Heart left ventricle (tissue), 13 donors: ENCODE measurements around the gene RBP5.

ENCODE experiments used
- POLR2A ChIP-seq, 2 donors: fragments of 450-650 bp; IDR thresholded peaks; one replicate each; pipeline ENCODE4 v1.6.1; 2017; ENCODE audit warnings: antibody characterized with exemption in 2 of 2, mild to moderate bottlenecking in 2 of 2, moderate library complexity in 2 of 2
- TF ChIP-seq, protein P1 (sequence below), 12 donors: fragments of 200-600 bp; sonication (generic) in 4 of 12; IDR thresholded peaks; one replicate each; pipeline versions ENCODE4 v1.5.0 to v1.8.0; 2018 to 2022; ENCODE audit warnings: antibody characterized with exemption in 12 of 12, mild to moderate bottlenecking in 5 of 12
- donor health status: ischemic (EF 13 %, LVEDD 7.1; RV severe dilation, severe dysfunction).
- donor health status: DM: no; HTN: yes; CAD: no.
- donor health status: DM: no; HTN: no; CAD: no.
- donor health status: ischemic (EF 25% LVEDD 6.9; RV normal size, moderate dysfunction).
- donor health status: ischemic (EF 25% LVEDD 5.7; RV mildly dilated, moderate dysfunction).
- donor health status: ischemic (EF 35%, LVEDD 5.7; RV mildly dilated, moderate dysfunction).
- donor health status: nonischemic (EF 11% LVEDD 7.7; RV severe dilation, severe dysfunction).
- donor health status: DM: yes; HTN: yes; CAD: no.
- donor health status: PGD.
- donor health status: ischemic (EF 29% LVEDD 5.4; RV normal size, mild dysfunction).
- donor health status: nonischemic (EF 23%, LVEDD 6.1; RV moderate dilation, normal function).

DNA sequence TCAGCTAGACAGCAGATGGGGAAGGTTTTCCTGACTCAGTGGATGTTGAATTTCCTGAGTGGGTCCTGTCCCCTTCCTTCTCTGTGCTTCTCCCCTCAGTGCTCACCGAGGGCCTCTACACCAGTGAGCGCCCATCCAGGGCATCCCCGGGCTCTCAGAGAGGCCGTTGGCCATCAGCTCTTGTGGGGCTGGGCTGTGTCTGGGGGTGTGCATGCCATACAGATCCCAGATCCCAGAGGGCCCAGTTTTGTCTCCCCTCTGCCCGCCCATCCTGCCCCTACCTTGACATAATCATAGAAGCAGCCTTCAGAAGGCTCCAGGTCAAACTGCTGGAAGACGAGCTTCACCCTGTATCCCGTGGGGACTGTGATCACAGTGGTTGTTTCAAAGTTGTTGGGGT, 37.5 kb downstream of the RBP5 start:
- no peak for TF ChIP-seq POLR2A (IDR thresholded peaks at IDR 0.05)
- TF ChIP-seq, protein P1, sequence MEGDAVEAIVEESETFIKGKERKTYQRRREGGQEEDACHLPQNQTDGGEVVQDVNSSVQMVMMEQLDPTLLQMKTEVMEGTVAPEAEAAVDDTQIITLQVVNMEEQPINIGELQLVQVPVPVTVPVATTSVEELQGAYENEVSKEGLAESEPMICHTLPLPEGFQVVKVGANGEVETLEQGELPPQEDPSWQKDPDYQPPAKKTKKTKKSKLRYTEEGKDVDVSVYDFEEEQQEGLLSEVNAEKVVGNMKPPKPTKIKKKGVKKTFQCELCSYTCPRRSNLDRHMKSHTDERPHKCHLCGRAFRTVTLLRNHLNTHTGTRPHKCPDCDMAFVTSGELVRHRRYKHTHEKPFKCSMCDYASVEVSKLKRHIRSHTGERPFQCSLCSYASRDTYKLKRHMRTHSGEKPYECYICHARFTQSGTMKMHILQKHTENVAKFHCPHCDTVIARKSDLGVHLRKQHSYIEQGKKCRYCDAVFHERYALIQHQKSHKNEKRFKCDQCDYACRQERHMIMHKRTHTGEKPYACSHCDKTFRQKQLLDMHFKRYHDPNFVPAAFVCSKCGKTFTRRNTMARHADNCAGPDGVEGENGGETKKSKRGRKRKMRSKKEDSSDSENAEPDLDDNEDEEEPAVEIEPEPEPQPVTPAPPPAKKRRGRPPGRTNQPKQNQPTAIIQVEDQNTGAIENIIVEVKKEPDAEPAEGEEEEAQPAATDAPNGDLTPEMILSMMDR (IDR thresholded peaks at IDR 0.05): no peak
